HG03025 (cell line): ENCODE results near the gene PDRG1.
"Not testable (repeated sequence)": the region's sequence is repeated elsewhere in the genome, so short reads cannot be mapped to it uniquely, and the experiment has no call there.

Experiments used
- ATAC-seq: cut with Tn5 transposase; IDR thresholded peaks from one replicate; pipeline ENCODE4 v1.9.1; 2021; ENCODE audit warnings: mild to moderate bottlenecking, moderate library complexity; ENCODE audit not compliant: unreplicated experiment, low FRiP score

The PDRG1 gene

GRCh38 chr20:31929631-31930030 is 22.2 kb downstream of the PDRG1 start:
- not testable (repeated sequence) for ATAC-seq

GRCh38 chr20:31927627-31928159 is 24.2 kb downstream of the PDRG1 start:
- ATAC-seq = no peak

GRCh38 chr20:31926493-31926892 is 25.4 kb downstream of the PDRG1 start:
- ATAC-seq = no peak

GRCh38 chr20:31925631-31926030 is 26.2 kb downstream of the PDRG1 start:
- ATAC-seq = no peak

- ATAC-seq = no peak
These were observed 27.3 kb downstream of the PDRG1 start for GRCh38 chr20:31924561-31924960.

- ATAC-seq = no peak
These were observed 28.2 kb downstream of the PDRG1 start for GRCh38 chr20:31923388-31924331.

GRCh38 chr20:31922588-31922987 is 29.3 kb downstream of the PDRG1 start:
- ATAC-seq = no peak

- no peak for ATAC-seq
These were observed 29.7 kb downstream of the PDRG1 start for GRCh38 chr20:31922181-31922580.

GRCh38 chr20:31921480-31921879 is 30.4 kb downstream of the PDRG1 start:
- not testable (repeated sequence) for ATAC-seq

GRCh38 chr20:31920275-31920855 is 31.5 kb downstream of the PDRG1 start:
- ATAC-seq = no peak

GRCh38 chr20:31919410-31920155 is 32.3 kb downstream of the PDRG1 start:
- ATAC-seq = no peak

- ATAC-seq = no peak
These were observed 33.3 kb downstream of the PDRG1 start for GRCh38 chr20:31918466-31919105.

GRCh38 chr20:31917962-31918412 is 33.9 kb downstream of the PDRG1 start:
- not testable (repeated sequence) for ATAC-seq

- no peak for ATAC-seq
These were observed 35.1 kb downstream of the PDRG1 start for GRCh38 chr20:31916708-31917107.

- ATAC-seq = no peak
These were observed 36.2 kb downstream of the PDRG1 start for GRCh38 chr20:31915491-31916280.

GRCh38 chr20:31914170-31914569 is 37.7 kb downstream of the PDRG1 start:
- ATAC-seq = no peak

GRCh38 chr20:31913431-31914157 is 38.3 kb downstream of the PDRG1 start:
- no peak for ATAC-seq

GRCh38 chr20:31910071-31910803 is 41.6 kb downstream of the PDRG1 start:
- ATAC-seq = no peak
